ACHN (cell line): Measurements from ENCODE around the gene EPHB2.
"Not testable (repeated sequence)": the region's sequence is repeated elsewhere in the genome, so short reads cannot be mapped to it uniquely, and the experiment has no call there.

Experiments used
- DNase-seq: peaks from one replicate; pipeline ENCODE4 v3.0.0-alpha.2; 2015
- in situ Hi-C: cut with HindIII; loops from 2 replicates; pipeline ENCODE4 v1.10.0; 2017; ENCODE audit warnings: low sequenced_read_pairs, low pct_ligation_motif_present, low pct_unique_long_range_greater_than_20kb

EPHB2 gene

GRCh38 chr1:22824466-22824865 is 113.8 kb downstream of the EPHB2 start:
- in situ Hi-C loops: no loop called here
- no peak for DNase-seq

- in situ Hi-C loops: no loop called here
- DNase-seq: no peak
These were observed 114.3 kb downstream of the EPHB2 start for GRCh38 chr1:22824975-22825374.

- DNase-seq: no peak
- in situ Hi-C loops: no loop called here
These were observed 115.0 kb downstream of the EPHB2 start for GRCh38 chr1:22825486-22826189.

GRCh38 chr1:22826604-22827580 is 116.3 kb downstream of the EPHB2 start:
- DNase-seq: no peak
- in situ Hi-C loops: no loop called here

DNA sequence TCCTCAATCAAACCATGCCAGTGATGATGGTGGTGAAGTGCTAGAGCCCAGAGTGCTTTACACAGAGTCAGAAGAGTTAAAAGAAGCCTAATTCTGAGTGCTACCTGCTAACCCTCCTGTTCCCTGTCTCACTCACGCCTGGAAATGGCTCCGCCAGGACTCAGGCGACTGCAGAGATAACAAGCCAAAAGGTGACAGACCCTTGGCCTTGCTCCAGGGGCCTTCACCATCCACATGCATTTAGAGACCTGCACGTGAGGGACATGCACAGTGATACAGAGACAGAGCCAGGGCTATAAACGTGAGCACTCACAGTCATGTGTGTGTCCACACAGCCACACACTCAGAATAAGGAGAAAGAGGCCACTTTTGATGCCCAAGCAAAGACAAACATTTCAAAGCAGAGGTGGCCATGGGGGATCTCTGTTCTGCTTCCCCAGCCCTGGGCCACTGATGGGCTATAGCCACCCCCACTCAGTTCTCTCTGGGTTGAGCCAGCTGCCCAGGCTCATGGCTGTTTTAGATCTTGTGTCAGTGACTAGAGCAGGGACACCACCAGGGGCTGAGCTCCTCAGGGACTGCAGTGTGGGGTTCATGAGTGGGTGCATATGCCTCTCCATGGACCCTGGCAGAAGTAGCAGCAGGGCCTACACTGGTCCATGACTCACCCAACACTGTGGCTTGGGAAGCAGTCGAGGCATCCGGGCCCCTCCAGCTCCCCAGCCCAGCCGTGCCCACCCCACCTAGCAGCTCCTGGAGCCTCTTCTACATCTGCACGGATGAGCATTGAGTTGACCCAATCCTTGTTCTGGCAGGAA is 117.2 kb downstream of the EPHB2 start:
- in situ Hi-C loops: no loop called here
- DNase-seq: no peak

GRCh38 chr1:22828484-22829308 is 118.1 kb downstream of the EPHB2 start:
- in situ Hi-C loops: no loop called here
- DNase-seq: no peak

- in situ Hi-C loops: no loop called here
- no peak for DNase-seq
These were observed 118.8 kb downstream of the EPHB2 start for GRCh38 chr1:22829309-22829989.

DNA sequence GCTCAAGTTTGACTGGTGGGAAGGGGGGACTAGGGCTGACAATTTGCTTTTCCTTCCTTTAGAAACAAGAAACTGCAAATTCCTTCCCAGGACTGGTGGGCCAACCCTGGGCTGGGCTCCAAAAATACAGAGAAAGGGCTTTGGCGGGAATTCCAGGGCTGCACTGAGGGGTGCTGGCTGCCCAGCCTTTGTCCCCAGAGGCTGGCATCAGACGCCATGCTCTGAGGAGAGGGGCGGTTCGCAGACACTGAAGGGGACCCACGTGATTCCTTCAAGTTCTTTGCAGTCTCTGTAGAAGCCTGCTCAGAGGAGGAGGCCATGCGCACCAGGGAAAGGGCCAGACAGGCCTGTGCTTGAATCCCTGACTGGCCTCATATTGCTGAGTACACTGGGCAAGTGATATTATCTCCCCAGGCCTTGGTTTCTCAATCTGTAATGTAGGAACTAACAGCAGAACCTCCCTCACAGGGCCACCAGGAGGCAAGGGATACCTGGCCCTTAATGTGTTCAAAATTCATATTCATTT is 119.5 kb downstream of the EPHB2 start:
- in situ Hi-C loops: no loop called here
- no peak for DNase-seq

GRCh38 chr1:22830757-22831340 is 120.2 kb downstream of the EPHB2 start:
- no peak for DNase-seq
- in situ Hi-C loops: no loop called here

DNA sequence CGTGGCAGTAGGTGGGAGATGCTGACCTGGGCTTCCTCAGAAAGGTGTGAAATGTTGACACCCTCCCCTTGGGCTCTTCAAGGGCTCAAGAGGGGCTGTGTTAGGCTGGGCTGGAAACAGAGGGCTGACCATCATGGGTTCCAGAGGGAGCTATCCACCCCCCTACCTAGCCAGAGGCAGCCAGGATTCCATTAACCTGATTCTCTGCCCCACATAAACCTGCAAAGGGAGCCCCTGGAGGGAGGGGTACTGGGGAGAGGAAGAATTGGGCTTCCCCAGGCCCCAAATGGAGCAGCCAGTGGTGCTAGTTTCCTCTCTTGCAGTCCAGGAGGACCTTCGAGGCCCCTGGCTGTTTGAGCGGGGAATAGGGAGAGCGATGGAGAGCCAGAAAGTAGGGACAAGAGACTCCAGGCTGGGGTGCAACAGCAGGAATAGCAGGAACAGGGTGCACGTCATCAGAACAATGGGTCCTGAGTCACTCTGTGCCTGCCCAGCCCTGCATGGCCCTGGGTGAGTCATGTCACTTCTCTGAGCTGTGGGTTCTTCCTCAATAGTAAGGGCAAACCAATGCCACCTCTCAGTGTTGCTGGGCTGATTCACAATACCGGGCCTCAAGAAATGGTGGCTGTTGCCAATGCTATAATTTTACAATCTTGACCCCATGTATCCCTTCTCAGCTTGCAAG is 121.2 kb downstream of the EPHB2 start:
- in situ Hi-C loops: no loop called here
- peak; percentile 91 for DNase-seq

DNA sequence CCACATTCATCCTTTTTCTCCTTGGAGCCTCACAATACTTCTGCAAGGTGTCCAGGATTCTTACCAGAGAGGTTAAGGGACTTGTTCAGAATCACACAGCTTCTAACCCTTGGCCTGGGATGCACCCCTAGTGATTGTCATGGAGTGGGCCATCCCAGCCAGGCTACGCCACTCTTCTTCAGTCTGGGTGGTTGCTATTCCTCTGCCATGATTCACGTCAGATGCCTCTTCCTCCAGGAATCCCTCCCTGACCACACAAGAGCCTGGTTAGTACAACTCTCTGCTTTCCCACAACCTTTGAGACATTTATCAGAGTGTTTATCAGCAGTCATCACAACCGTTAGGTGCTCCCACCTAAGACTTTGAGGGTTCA is 121.8 kb downstream of the EPHB2 start:
- in situ Hi-C loops: no loop called here

DNA sequence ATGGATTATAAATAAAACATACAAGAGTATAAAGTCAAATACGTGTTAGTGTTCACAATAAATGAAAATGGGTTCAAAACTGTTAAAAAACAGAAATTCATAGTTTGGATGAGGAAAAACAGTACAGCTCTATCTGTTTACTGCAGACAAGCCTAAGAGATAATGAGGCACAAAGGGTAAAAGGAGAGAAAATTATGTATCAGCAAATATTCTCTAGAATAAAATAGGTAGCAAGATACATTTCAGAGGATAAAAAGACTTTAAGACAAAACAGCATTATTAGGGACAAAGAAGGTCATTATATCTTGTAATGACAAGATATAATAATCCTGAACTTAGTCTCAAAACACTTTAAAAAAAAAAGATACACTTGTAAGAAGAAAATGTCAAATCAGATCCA is 123.1 kb downstream of the EPHB2 start:
- in situ Hi-C loops: no loop called here
- no peak for DNase-seq

More for the DNA sequence above, 121.8 kb downstream of the EPHB2 start:
- DNase-seq: peak; percentile 49

DNA sequence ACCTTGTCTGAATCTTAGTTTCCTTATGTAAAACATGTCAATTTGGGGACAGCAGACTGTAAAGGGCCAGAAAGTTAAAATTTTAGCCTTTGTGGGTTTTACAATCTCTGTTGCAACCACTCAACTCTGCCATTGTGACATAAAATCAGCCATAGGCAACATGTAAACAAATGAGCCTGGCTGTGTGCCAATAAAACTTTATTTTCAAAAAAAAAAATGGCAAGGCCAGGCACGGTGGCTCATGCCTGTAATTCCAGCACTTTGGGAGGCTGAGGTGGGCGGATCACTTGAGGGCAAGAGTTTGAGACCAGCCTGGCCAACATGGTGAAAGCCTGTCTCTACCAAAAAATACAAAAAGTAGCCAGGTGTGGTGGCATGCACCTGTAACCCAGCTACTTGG is 123.8 kb downstream of the EPHB2 start:
- DNase-seq: not testable (repeated sequence)

GRCh38 chr1:22835636-22836319 is 125.1 kb downstream of the EPHB2 start:
- in situ Hi-C loops: no loop called here
- DNase-seq: no peak

More for the DNA sequence above, 123.8 kb downstream of the EPHB2 start:
- in situ Hi-C loops: not testable (repeated sequence)

- in situ Hi-C loops: no loop called here
- DNase-seq: no peak
These were observed 126.2 kb downstream of the EPHB2 start for GRCh38 chr1:22836850-22837249.

- in situ Hi-C loops: no loop called here
- no peak for DNase-seq
These were observed 126.7 kb downstream of the EPHB2 start for GRCh38 chr1:22837332-22837731.
